ENCODE results near the gene SLC12A5.

SLC12A5 gene

DNA sequence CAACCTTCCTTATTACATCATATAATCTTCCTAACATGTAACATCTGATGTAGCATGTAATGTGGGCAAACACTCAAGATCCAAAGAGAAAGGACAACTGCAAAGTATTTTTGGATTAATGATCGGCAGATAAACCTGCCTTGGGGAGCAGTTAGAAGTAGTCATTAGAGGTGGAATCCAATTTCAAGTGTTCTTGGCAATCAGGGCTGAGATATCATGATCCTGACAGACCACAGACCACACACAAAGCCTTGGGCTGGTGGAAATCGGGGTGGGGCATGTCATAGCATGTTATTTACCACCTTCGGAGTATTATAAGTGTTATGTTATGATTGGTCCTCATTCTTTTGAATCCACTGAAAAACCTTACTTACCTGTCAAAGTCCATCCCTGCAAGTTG lies 44.4 kb downstream of the SLC12A5 start:
- H3K27me3 ChIP-seq (ENCODE audit: control insufficient read depth in 1 of 2, insufficient read depth in 2 of 2, low read length in 2 of 2) = no peaks in the 10 kb centered on the region
- no peak overlapping the region for H3K4me3 ChIP-seq (ENCODE audit: low read depth in 1 of 2, low read length in 2 of 2)
- no peaks in the 10 kb centered on the region for H3K4me1 ChIP-seq (ENCODE audit: control insufficient read depth in 1 of 2, insufficient read depth in 2 of 2, low read length in 2 of 2)
- H3K9me3 ChIP-seq (ENCODE audit: control insufficient read depth in 1 of 2, low read length in 2 of 2) = no peaks in the 10 kb centered on the region
- peaks cover 23 to 58% of the 10 kb centered on the region in 2 donors for H3K36me3 ChIP-seq (ENCODE audit: control insufficient read depth in 1 of 2, insufficient read depth in 2 of 2, low read length in 2 of 2)
- no peak overlapping the region for H3K27ac ChIP-seq (ENCODE audit: low read depth, low read length)
- H3K9ac ChIP-seq (ENCODE audit: low read depth in 1 of 2, low read length in 2 of 2) = no peak overlapping the region

DNA sequence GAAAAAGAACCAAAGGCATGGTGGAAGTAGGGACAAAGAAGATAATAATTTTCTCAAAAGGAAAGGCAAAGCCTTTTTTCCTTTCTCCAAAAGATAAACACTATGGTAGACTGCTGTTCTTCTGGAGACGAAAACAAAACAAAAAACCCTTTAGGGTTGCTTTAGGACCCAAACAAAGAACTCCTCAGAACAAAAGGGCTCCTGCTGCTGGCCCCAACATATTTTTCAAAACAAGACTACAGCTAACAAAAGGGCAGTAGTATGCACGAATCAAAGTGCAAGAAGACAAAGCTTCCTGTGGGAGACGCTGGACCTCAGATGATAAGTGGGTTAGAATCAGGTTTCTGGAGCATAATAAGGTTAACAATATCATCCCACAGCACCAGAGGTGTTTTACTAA lies 45.0 kb downstream of the SLC12A5 start:
- no peak overlapping the region for H3K4me3 ChIP-seq (ENCODE audit: low read depth in 1 of 2, low read length in 2 of 2)
- no peaks in the 10 kb centered on the region for H3K27me3 ChIP-seq (ENCODE audit: control insufficient read depth in 1 of 2, insufficient read depth in 2 of 2, low read length in 2 of 2)
- peaks cover 27 to 62% of the 10 kb centered on the region in 2 donors for H3K36me3 ChIP-seq (ENCODE audit: control insufficient read depth in 1 of 2, insufficient read depth in 2 of 2, low read length in 2 of 2)
- no peaks in the 10 kb centered on the region for H3K4me1 ChIP-seq (ENCODE audit: control insufficient read depth in 1 of 2, insufficient read depth in 2 of 2, low read length in 2 of 2)
- H3K27ac ChIP-seq (ENCODE audit: low read depth, low read length) = no peak overlapping the region
- H3K9me3 ChIP-seq (ENCODE audit: control insufficient read depth in 1 of 2, low read length in 2 of 2) = no peaks in the 10 kb centered on the region
- no peak overlapping the region for H3K9ac ChIP-seq (ENCODE audit: low read depth in 1 of 2, low read length in 2 of 2)

DNA sequence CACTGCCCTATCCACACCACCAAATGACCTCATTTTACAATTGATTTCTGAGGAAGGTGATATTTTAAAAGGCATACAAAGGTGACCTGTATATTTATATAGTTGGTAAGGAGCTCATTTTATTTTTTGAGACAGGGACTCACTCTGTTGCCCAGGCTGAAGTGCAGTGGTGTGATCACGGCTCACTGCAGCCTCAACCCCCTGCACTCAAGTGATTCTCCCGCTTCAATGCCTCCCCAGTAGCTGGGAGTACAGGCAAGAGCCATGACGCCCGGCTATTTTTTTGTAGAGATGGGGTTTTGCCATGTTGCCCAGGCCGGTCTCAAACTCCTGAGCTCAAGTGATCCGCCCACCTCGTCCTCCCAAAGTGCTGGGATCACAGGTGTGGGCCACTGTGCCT lies 47.8 kb downstream of the SLC12A5 start:
- Histone ChIP-seq H3K4me1 (ENCODE audit: control insufficient read depth in 1 of 2, insufficient read depth in 2 of 2, low read length in 2 of 2) (no peaks in the 10 kb centered on the region), H3K27me3 (ENCODE audit: control insufficient read depth in 1 of 2, insufficient read depth in 2 of 2, low read length in 2 of 2) (no peaks in the 10 kb centered on the region), H3K27ac (ENCODE audit: low read depth, low read length) (no peak overlapping the region), H3K9me3 (ENCODE audit: control insufficient read depth in 1 of 2, low read length in 2 of 2) (no peaks in the 10 kb centered on the region), H3K9ac (ENCODE audit: low read depth in 1 of 2, low read length in 2 of 2) (no peak overlapping the region), H3K36me3 (ENCODE audit: control insufficient read depth in 1 of 2, insufficient read depth in 2 of 2, low read length in 2 of 2) (peaks cover 30 to 52% of the 10 kb centered on the region in 2 donors), H3K4me3 (ENCODE audit: low read depth in 1 of 2, low read length in 2 of 2) (no peak overlapping the region)

DNA sequence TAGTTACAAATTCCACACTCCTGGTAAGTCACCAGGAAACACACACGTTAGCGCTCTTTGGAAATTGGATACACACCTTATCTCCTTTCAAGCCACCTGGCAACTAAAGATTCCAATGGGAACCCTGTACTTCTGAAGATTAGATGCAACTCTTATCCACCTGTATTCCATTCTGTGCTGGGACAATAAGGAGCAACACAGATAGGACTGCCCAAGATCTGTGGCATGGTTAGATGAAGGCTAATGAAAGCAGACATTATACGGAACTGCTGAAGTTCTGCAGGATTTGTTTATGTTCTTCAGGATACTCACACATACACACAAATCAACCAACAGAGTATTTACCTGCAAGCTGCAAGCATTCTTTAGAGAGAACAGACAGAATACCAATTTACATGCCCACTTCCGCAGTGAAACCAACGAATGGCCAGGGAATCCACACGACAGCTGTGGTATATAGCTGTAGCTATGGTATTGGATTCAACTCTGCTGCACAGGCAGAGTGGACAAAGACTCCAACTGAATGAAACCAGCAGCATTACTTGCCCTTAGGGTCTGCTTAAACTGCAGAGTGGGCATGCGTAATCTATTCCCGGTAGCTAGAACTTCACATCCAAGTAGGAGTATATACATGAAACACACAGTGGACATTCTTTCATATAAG lies 48.8 kb downstream of the SLC12A5 start:
- no peak overlapping the region for H3K4me3 ChIP-seq (ENCODE audit: low read depth in 1 of 2, low read length in 2 of 2)
- no peak overlapping the region for H3K27ac ChIP-seq (ENCODE audit: low read depth, low read length)
- H3K27me3 ChIP-seq (ENCODE audit: control insufficient read depth in 1 of 2, insufficient read depth in 2 of 2, low read length in 2 of 2) = no peaks in the 10 kb centered on the region
- no peak overlapping the region for H3K9ac ChIP-seq (ENCODE audit: low read depth in 1 of 2, low read length in 2 of 2)
- peaks cover 0 to 6% of the 10 kb centered on the region in 2 donors for H3K4me1 ChIP-seq (ENCODE audit: control insufficient read depth in 1 of 2, insufficient read depth in 2 of 2, low read length in 2 of 2)
- peaks cover 30 to 52% of the 10 kb centered on the region in 2 donors for H3K36me3 ChIP-seq (ENCODE audit: control insufficient read depth in 1 of 2, insufficient read depth in 2 of 2, low read length in 2 of 2)
- H3K9me3 ChIP-seq (ENCODE audit: control insufficient read depth in 1 of 2, low read length in 2 of 2) = no peaks in the 10 kb centered on the region

DNA sequence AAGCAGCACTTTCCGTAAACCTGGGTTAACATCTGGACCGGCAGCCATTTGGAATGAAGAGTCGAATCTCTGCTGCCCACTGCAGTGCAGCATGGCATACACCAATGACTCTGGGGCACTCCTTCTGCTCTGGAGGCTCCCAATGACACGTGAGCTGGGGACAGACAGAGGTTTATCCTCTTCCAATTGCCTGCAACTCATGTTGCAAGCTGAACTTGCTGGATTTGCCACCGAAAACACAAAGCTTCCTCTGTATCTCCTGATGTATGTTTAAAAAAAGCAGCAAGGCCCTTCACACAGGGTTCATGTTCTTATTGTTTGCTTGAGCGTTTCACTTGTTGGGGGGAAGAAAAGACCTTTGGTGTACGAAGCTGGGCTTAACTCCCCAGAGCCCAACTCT lies 49.9 kb downstream of the SLC12A5 start:
- Histone ChIP-seq H3K4me3 (ENCODE audit: low read depth in 1 of 2, low read length in 2 of 2) (no peak overlapping the region), H3K27ac (ENCODE audit: low read depth, low read length) (no peak overlapping the region), H3K9me3 (ENCODE audit: control insufficient read depth in 1 of 2, low read length in 2 of 2) (no peaks in the 10 kb centered on the region), H3K4me1 (ENCODE audit: control insufficient read depth in 1 of 2, insufficient read depth in 2 of 2, low read length in 2 of 2) (peaks cover 3 to 14% of the 10 kb centered on the region in 2 donors), H3K27me3 (ENCODE audit: control insufficient read depth in 1 of 2, insufficient read depth in 2 of 2, low read length in 2 of 2) (no peaks in the 10 kb centered on the region), H3K9ac (ENCODE audit: low read depth in 1 of 2, low read length in 2 of 2) (no peak overlapping the region), H3K36me3 (ENCODE audit: control insufficient read depth in 1 of 2, insufficient read depth in 2 of 2, low read length in 2 of 2) (peaks cover 30 to 48% of the 10 kb centered on the region in 2 donors)

DNA sequence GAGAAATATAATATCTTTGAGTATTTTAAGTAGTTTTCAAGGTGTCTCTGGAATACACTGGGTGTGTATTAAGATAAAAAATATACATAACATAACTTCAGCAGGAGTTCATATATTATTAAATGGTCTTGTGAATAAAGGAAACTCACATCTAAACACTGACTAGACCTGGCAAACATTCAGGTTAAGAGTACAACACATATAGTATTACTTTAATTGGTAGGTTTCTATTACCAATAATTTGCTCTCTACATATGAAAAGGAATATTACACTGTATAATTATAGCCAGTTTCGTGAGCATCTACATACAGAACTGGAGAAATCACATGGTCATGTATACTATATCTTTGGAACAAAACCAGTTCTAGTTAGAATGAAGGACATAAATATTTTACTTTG lies 52.1 kb downstream of the SLC12A5 start:
- peaks cover 19 to 28% of the 10 kb centered on the region in 2 donors for H3K36me3 ChIP-seq (ENCODE audit: control insufficient read depth in 1 of 2, insufficient read depth in 2 of 2, low read length in 2 of 2)
- peaks cover 16 to 35% of the 10 kb centered on the region in 2 donors for H3K4me1 ChIP-seq (ENCODE audit: control insufficient read depth in 1 of 2, insufficient read depth in 2 of 2, low read length in 2 of 2)
- no peak overlapping the region for H3K27ac ChIP-seq (ENCODE audit: low read depth, low read length)

DNA sequence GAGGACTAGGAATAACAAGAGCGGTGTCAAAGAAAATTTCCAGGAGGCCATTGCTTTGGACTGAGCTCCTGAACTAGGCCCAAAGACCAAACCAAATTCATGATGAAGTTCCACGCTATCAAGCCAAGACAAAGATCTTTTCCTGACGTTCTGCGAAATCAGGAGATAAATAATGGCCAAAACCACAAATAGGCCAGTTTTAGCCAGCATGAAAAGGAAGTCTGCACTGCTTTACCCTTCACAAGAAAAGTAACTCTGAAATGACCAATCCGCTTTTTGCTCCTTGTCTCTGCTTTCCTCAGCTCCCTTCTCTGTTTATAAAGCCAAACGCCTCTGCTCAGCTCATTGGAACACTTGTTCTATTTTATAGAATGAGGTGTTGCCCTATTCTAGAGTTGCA lies 54.1 kb downstream of the SLC12A5 start:
- H3K4me1 ChIP-seq (ENCODE audit: control insufficient read depth in 1 of 2, insufficient read depth in 2 of 2, low read length in 2 of 2) = peaks cover 34 to 47% of the 10 kb centered on the region in 2 donors

More for the DNA sequence above, 52.1 kb downstream of the SLC12A5 start:
- Histone ChIP-seq H3K27me3 (ENCODE audit: control insufficient read depth in 1 of 2, insufficient read depth in 2 of 2, low read length in 2 of 2) (no peaks in the 10 kb centered on the region), H3K4me3 (ENCODE audit: low read depth in 1 of 2, low read length in 2 of 2) (no peak overlapping the region), H3K9ac (ENCODE audit: low read depth in 1 of 2, low read length in 2 of 2) (no peak overlapping the region), H3K9me3 (ENCODE audit: control insufficient read depth in 1 of 2, low read length in 2 of 2) (no peaks in the 10 kb centered on the region)

DNA sequence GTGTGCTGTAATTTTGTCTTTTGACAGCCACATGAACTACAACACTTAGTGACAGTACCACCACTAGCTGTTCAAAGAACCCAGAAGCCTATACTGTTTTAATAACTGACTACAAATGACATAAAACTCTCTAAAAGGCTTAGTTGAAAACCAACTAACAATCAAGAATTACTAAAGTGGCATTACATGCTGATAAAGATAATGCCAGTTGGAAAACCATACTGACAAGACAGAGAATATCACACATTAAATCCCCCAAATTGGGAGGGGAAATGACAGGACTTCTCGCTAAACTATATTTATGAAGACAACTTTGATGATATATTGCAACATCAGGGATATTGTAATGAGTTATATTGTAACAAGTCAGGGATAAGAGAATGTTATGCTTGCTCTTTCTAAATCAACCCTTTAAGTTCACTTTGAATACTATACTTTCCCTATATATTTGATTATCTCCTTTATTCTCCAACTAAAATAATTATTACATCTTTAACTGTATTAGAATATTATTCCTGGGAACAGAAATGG lies 54.6 kb downstream of the SLC12A5 start:
- H3K27ac ChIP-seq (ENCODE audit: low read depth, low read length) = no peak overlapping the region
- no peak overlapping the region for H3K4me3 ChIP-seq (ENCODE audit: low read depth in 1 of 2, low read length in 2 of 2)
- no peaks in the 10 kb centered on the region for H3K9me3 ChIP-seq (ENCODE audit: control insufficient read depth in 1 of 2, low read length in 2 of 2)
- no peaks in the 10 kb centered on the region for H3K27me3 ChIP-seq (ENCODE audit: control insufficient read depth in 1 of 2, insufficient read depth in 2 of 2, low read length in 2 of 2)
- H3K36me3 ChIP-seq (ENCODE audit: control insufficient read depth in 1 of 2, insufficient read depth in 2 of 2, low read length in 2 of 2) = peaks cover 7 to 9% of the 10 kb centered on the region in 2 donors
- peaks cover 39 to 52% of the 10 kb centered on the region in 2 donors for H3K4me1 ChIP-seq (ENCODE audit: control insufficient read depth in 1 of 2, insufficient read depth in 2 of 2, low read length in 2 of 2)
- H3K9ac ChIP-seq (ENCODE audit: low read depth in 1 of 2, low read length in 2 of 2) = no peak overlapping the region

More for the DNA sequence above, 54.1 kb downstream of the SLC12A5 start:
- no peaks in the 10 kb centered on the region for H3K27me3 ChIP-seq (ENCODE audit: control insufficient read depth in 1 of 2, insufficient read depth in 2 of 2, low read length in 2 of 2)
- H3K9ac ChIP-seq (ENCODE audit: low read depth in 1 of 2, low read length in 2 of 2) = no peak overlapping the region
- no peak overlapping the region for H3K27ac ChIP-seq (ENCODE audit: low read depth, low read length)
- H3K36me3 ChIP-seq (ENCODE audit: control insufficient read depth in 1 of 2, insufficient read depth in 2 of 2, low read length in 2 of 2) = peaks cover 11 to 13% of the 10 kb centered on the region in 2 donors
- no peak overlapping the region for H3K4me3 ChIP-seq (ENCODE audit: low read depth in 1 of 2, low read length in 2 of 2)
- no peaks in the 10 kb centered on the region for H3K9me3 ChIP-seq (ENCODE audit: control insufficient read depth in 1 of 2, low read length in 2 of 2)

DNA sequence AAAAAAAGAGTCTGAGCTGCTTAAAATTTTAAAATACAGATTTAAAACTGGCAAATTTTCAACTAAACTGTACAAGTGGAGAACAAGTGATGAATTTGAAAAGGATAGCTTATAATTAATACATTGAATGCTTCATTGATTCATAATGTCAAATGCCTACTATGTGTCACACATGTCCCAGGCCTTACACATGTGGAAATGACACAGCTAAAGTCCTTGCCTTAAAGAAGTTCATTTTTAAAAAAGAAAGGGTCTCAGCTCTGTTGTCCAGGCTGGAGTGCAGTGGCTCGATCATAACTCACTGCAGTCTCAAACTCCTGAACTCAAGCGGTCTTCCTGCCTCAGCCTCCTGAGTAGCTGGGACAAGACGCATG lies 55.8 kb downstream of the SLC12A5 start:
- Histone ChIP-seq H3K4me1 (ENCODE audit: control insufficient read depth in 1 of 2, insufficient read depth in 2 of 2, low read length in 2 of 2) (peaks cover 41 to 52% of the 10 kb centered on the region in 2 donors), H3K36me3 (ENCODE audit: control insufficient read depth in 1 of 2, insufficient read depth in 2 of 2, low read length in 2 of 2) (no peaks in the 10 kb centered on the region), H3K4me3 (ENCODE audit: low read depth in 1 of 2, low read length in 2 of 2) (no peak overlapping the region), H3K27me3 (ENCODE audit: control insufficient read depth in 1 of 2, insufficient read depth in 2 of 2, low read length in 2 of 2) (no peaks in the 10 kb centered on the region), H3K9me3 (ENCODE audit: control insufficient read depth in 1 of 2, low read length in 2 of 2) (no peaks in the 10 kb centered on the region), H3K9ac (ENCODE audit: low read depth in 1 of 2, low read length in 2 of 2) (no peak overlapping the region), H3K27ac (ENCODE audit: low read depth, low read length) (no peak overlapping the region)

DNA sequence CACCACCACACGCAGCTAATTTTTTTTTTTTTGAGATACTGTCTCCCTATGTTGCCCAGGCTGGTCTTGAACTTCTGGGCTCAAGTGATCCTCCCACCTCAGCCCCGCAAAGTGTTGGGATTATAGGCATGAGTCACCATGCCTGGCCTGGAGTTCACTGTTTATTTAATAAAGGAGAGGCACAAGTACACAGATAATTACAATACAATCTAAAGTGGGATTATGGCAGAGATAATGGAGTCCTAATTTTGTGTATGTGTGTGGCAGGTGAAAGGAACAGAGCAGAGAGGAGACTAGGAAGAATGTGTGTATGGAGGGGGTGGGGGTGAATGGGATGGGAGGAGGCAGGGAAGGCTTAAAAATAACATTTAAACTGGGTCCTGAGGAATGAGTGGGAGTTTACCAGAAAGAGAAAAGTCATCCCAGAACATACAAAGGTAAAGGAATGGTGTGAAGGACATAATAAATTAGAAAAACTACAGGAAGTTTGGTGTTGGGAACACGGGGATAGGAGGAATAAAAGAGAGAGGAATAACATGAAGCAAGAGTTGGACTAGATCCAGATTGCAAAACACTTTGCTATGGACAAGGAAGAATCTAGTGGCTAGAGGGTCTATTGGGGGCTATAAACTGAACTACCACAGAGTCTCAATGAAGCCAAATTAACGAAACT lies 56.3 kb downstream of the SLC12A5 start:
- peaks cover 44 to 52% of the 10 kb centered on the region in 2 donors for H3K4me1 ChIP-seq (ENCODE audit: control insufficient read depth in 1 of 2, insufficient read depth in 2 of 2, low read length in 2 of 2)

More for the DNA sequence above, 56.3 kb downstream of the SLC12A5 start:
- no peak overlapping the region for H3K4me3 ChIP-seq (ENCODE audit: low read depth in 1 of 2, low read length in 2 of 2)
- H3K9me3 ChIP-seq (ENCODE audit: control insufficient read depth in 1 of 2, low read length in 2 of 2) = no peaks in the 10 kb centered on the region
- H3K27me3 ChIP-seq (ENCODE audit: control insufficient read depth in 1 of 2, insufficient read depth in 2 of 2, low read length in 2 of 2) = no peaks in the 10 kb centered on the region
- H3K27ac ChIP-seq (ENCODE audit: low read depth, low read length) = no peak overlapping the region
- no peaks in the 10 kb centered on the region for H3K36me3 ChIP-seq (ENCODE audit: control insufficient read depth in 1 of 2, insufficient read depth in 2 of 2, low read length in 2 of 2)
- H3K9ac ChIP-seq (ENCODE audit: low read depth in 1 of 2, low read length in 2 of 2) = no peak overlapping the region

Measured in duodenal mucosa (tissue), 2 donors.